Activated CD4-positive, alpha-beta memory T cell treated with anti-CD3 and anti-CD28 coated beads for 36 hours (primary cell): Measurements from ENCODE around the gene TMEM245. TPM values are rescaled to one million over a fixed set of nuclear protein-coding genes. Genes with fewer than 3 reads are reported as not detected.

Experiments used
- CTCF ChIA-PET: fragments of 350-600 bp; sonication (Branson Sonifier 250); formaldehyde crosslinking; loops from one replicate; lab custom pipeline; 2021; ENCODE audit warnings: antibody characterized with exemption, inconsistent platforms; lab: Charles Lee
- POLR2A ChIA-PET: fragments of 350-600 bp; sonication (Branson Sonifier 250); formaldehyde crosslinking; loops from one replicate; lab custom pipeline; 2021; ENCODE audit warnings: antibody characterized with exemption; lab: Charles Lee
- DNase-seq: peaks from one replicate; pipeline ENCODE4 v3.0.0-alpha.2; 2020
- H3K27ac Mint-ChIP-seq: one replicate; pipeline ENCODE4 v1.8.0; 2021; ENCODE audit warnings: mixed read lengths
- H3K27me3 Mint-ChIP-seq: one replicate; pipeline ENCODE4 v1.8.0; 2021; ENCODE audit warnings: mixed read lengths
- H3K36me3 Mint-ChIP-seq: one replicate; pipeline ENCODE4 v1.8.0; 2021; ENCODE audit warnings: mixed read lengths
- H3K4me1 Mint-ChIP-seq: one replicate; pipeline ENCODE4 v1.8.0; 2021; ENCODE audit warnings: low read depth, mixed read lengths
- H3K4me3 Mint-ChIP-seq: one replicate; pipeline ENCODE4 v1.8.0; 2021; ENCODE audit warnings: mild to moderate bottlenecking, mixed read lengths
- H3K9me3 Mint-ChIP-seq: one replicate; pipeline ENCODE4 v1.8.0; 2021; ENCODE audit warnings: mixed read lengths
- intact Hi-C: fragments of 100-400 bp; cut with micrococcal nuclease; formaldehyde crosslinking; loops from one replicate; pipeline ENCODE4 v1.15.1; 2023
- total RNA-seq, 2 experiments: library from RNA; stranded (reverse); gene quantifications; one replicate each; pipeline ENCODE4 v1.2.3, GENCODE V29; 2021

Gene TMEM245
- total RNA-seq, 2 experiments from 2014 or later, result 23.0 TPM

- ChIA-PET POLR2A (no interaction called here), CTCF (no interaction called here)
- Mint-ChIP-seq H3K9me3 (no peaks in the 10 kb centered on the region), H3K27me3 (no peaks in the 10 kb centered on the region), H3K4me1 (peaks cover 13% of the 10 kb centered on the region), H3K4me3 (no peak overlapping the region), H3K36me3 (peaks cover 54% of the 10 kb centered on the region), H3K27ac (no peak overlapping the region)
- intact Hi-C loops, result no loop called here
- no peak for DNase-seq
These were observed 69.3 kb downstream of the TMEM245 start for GRCh38 chr9:109050444-109050843.

GRCh38 chr9:109048822-109049221 is 70.9 kb downstream of the TMEM245 start:
- CTCF ChIA-PET, result no interaction called here
- DNase-seq, result no peak
- intact Hi-C loops, result no loop called here
- H3K9me3 Mint-ChIP-seq, result no peaks in the 10 kb centered on the region
- H3K36me3 Mint-ChIP-seq, result peaks cover 57% of the 10 kb centered on the region
- POLR2A ChIA-PET, result interaction anchor here (1.1 kb wide), 1 partner anchor 25 kb away, joined by 4 read pairs; no protein-coding TSS in a partner anchor
- H3K27me3 Mint-ChIP-seq, result no peaks in the 10 kb centered on the region
- H3K27ac Mint-ChIP-seq, result no peak overlapping the region
- no peak overlapping the region for H3K4me3 Mint-ChIP-seq
- peaks cover 13% of the 10 kb centered on the region for H3K4me1 Mint-ChIP-seq

- peaks cover 13% of the 10 kb centered on the region for H3K4me1 Mint-ChIP-seq
- intact Hi-C loops, result loop anchor here (2.0 kb wide), 1 partner anchor 64 kb away; no protein-coding TSS in a partner anchor
- CTCF ChIA-PET, result no interaction called here
- no peak overlapping the region for H3K27ac Mint-ChIP-seq
- no peak for DNase-seq
- H3K9me3 Mint-ChIP-seq, result peaks cover 5% of the 10 kb centered on the region
- peaks cover 58% of the 10 kb centered on the region for H3K36me3 Mint-ChIP-seq
- no peak overlapping the region for H3K4me3 Mint-ChIP-seq
- POLR2A ChIA-PET, result interaction anchor here (0.7 kb wide), 1 partner anchor 9 kb away, joined by 3 read pairs; no protein-coding TSS in a partner anchor
- no peaks in the 10 kb centered on the region for H3K27me3 Mint-ChIP-seq
These were observed 72.5 kb downstream of the TMEM245 start for GRCh38 chr9:109047259-109047658.

GRCh38 chr9:109046346-109046745 is 73.4 kb downstream of the TMEM245 start:
- Mint-ChIP-seq H3K4me1 (peaks cover 13% of the 10 kb centered on the region), H3K4me3 (no peak overlapping the region)
- intact Hi-C loops, result loop anchor here (2.0 kb wide), 1 partner anchor 64 kb away; no protein-coding TSS in a partner anchor

DNA sequence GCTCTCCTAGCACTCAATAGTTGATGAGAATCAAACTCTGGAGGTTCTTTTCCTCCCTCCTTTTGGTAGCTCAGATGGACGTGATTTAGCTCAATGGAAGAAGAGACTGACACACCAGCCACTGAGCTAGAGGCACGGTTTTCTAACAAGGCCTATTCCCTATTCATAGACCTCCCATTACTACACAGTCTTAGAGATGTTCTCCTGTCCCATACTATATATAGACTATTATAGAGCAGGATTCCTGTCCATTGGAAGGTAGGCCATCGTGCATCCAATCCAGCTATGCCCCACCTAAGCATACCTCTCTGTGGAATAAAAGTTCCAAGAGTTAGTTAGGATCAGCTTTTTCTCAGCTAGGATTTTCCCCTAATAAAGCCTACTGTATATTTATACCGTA is 76.2 kb downstream of the TMEM245 start:
- CTCF ChIA-PET, result no interaction called here
- H3K4me1 Mint-ChIP-seq, result peaks cover 13% of the 10 kb centered on the region
- H3K9me3 Mint-ChIP-seq, result peaks cover 5% of the 10 kb centered on the region
- POLR2A ChIA-PET, result no interaction called here
- no peak overlapping the region for H3K4me3 Mint-ChIP-seq
- no peak overlapping the region for H3K27ac Mint-ChIP-seq
- intact Hi-C loops, result no loop called here
- no peak for DNase-seq
- peaks cover 48% of the 10 kb centered on the region for H3K36me3 Mint-ChIP-seq
- no peaks in the 10 kb centered on the region for H3K27me3 Mint-ChIP-seq

More at GRCh38 chr9:109046346-109046745, 73.4 kb downstream of the TMEM245 start:
- H3K9me3 Mint-ChIP-seq, result peaks cover 5% of the 10 kb centered on the region
- POLR2A ChIA-PET, result interaction anchor here (0.7 kb wide), 1 partner anchor 46 kb away, joined by 3 read pairs; no protein-coding TSS in a partner anchor
- CTCF ChIA-PET, result interaction anchor here (0.5 kb wide), 1 partner anchor 1135 kb away, joined by 3 read pairs; no protein-coding TSS in a partner anchor
- H3K36me3 Mint-ChIP-seq, result peaks cover 55% of the 10 kb centered on the region
- no peak overlapping the region for H3K27ac Mint-ChIP-seq
- no peak for DNase-seq
- no peaks in the 10 kb centered on the region for H3K27me3 Mint-ChIP-seq

DNA sequence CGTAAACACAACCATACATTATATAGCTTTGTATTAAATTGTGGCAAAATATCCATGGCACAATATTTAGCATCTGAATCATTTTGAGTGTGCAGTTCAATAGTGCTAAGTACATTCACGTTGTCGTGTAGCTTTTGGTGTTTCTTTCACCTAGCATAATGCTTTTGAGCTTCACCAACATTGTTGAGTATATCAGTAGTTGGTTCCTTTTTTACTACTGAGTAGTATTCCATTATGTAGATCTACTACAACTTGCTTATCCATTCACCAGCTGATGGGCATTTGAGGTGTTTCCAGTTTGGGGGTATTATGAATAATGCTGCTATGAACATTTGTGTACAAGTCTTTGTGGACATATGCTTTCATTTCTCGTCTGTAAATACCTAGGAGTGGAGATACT is 79.2 kb downstream of the TMEM245 start:
- peaks cover 5% of the 10 kb centered on the region for H3K9me3 Mint-ChIP-seq
- no peaks in the 10 kb centered on the region for H3K4me1 Mint-ChIP-seq
- POLR2A ChIA-PET, result interaction anchor here (0.6 kb wide), 1 partner anchor 29 kb away, joined by 3 read pairs; no protein-coding TSS in a partner anchor
- CTCF ChIA-PET, result no interaction called here
- H3K27me3 Mint-ChIP-seq, result no peaks in the 10 kb centered on the region
- no peak overlapping the region for H3K4me3 Mint-ChIP-seq
- intact Hi-C loops, result no loop called here
- no peak for DNase-seq
- H3K27ac Mint-ChIP-seq, result no peak overlapping the region
- peaks cover 47% of the 10 kb centered on the region for H3K36me3 Mint-ChIP-seq

DNA sequence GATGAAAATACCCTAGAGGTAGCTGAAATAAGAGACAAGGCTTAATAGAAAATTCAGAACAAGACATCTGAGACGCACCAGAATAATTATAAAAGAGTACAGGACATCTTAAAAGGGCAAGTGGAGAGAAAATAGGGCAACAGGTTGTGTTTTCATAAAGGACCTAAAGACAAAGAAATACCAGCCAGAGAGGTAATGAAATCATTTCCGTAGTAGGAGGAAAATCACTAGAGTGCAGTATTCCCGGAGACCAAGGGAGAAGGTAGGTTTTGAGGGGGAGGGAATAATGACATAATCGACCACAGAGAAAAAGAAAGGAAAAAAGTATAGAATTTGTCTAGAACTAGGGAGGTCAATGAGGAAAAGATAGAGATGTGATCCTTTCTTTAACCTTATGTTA is 80.2 kb downstream of the TMEM245 start:
- Mint-ChIP-seq H3K4me3 (no peak overlapping the region), H3K27ac (no peak overlapping the region), H3K27me3 (no peaks in the 10 kb centered on the region), H3K9me3 (peaks cover 5% of the 10 kb centered on the region), H3K4me1 (no peaks in the 10 kb centered on the region), H3K36me3 (peaks cover 41% of the 10 kb centered on the region)
- CTCF ChIA-PET, result no interaction called here
- intact Hi-C loops, result no loop called here
- POLR2A ChIA-PET, result no interaction called here
- no peak for DNase-seq

- DNase-seq, result no peak
- H3K27me3 Mint-ChIP-seq, result no peaks in the 10 kb centered on the region
- peaks cover 1% of the 10 kb centered on the region for H3K9me3 Mint-ChIP-seq
- no peaks in the 10 kb centered on the region for H3K4me1 Mint-ChIP-seq
- CTCF ChIA-PET, result no interaction called here
- peaks cover 35% of the 10 kb centered on the region for H3K36me3 Mint-ChIP-seq
- no peak overlapping the region for H3K27ac Mint-ChIP-seq
- POLR2A ChIA-PET, result no interaction called here
- H3K4me3 Mint-ChIP-seq, result no peak overlapping the region
- intact Hi-C loops, result no loop called here
These were observed 81.6 kb downstream of the TMEM245 start for GRCh38 chr9:109037946-109038715.

GRCh38 chr9:109036744-109037680 is 82.7 kb downstream of the TMEM245 start:
- Mint-ChIP-seq H3K27ac (no peak overlapping the region), H3K36me3 (peaks cover 36% of the 10 kb centered on the region), H3K4me1 (no peaks in the 10 kb centered on the region), H3K27me3 (no peaks in the 10 kb centered on the region), H3K4me3 (no peak overlapping the region), H3K9me3 (no peaks in the 10 kb centered on the region)
- POLR2A ChIA-PET, result no interaction called here
- intact Hi-C loops, result no loop called here
- CTCF ChIA-PET, result no interaction called here
- DNase-seq, result no peak

DNA sequence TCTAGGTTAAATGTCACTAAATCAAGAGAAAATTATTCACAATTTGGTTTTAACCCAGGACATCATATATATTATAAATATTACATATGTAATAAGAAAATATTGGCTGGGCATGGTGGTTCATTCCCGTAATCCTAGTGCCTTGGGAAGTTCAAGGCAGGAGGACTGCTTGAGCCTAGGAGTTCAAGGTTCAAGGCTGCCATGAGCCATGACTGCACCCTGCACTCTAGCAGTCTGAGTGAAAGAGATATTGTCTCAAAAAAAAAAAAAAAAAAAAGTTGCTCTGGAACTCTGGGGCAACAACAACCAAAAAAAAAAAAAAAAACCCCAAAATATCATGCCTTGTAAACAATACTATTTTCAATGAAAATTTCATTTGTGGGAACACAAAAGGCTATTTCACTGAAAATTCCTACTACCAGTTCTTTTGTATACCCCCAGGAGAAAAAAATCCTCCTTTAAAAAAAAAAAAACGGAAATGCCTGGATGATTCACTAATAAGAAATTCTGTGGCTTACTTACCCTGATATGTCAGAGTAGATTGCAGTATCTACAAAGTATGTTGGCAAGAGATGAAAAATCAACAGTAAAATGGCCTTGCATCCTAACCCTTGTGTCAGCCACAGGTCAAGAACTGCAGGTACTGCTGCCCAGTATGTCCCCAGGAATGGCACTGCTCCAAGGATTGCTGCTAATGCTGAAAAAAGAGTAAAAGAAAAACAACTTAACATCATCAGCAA is 83.9 kb downstream of the TMEM245 start:
- peaks cover 35% of the 10 kb centered on the region for H3K36me3 Mint-ChIP-seq
- POLR2A ChIA-PET, result no interaction called here
- intact Hi-C loops, result no loop called here

DNA sequence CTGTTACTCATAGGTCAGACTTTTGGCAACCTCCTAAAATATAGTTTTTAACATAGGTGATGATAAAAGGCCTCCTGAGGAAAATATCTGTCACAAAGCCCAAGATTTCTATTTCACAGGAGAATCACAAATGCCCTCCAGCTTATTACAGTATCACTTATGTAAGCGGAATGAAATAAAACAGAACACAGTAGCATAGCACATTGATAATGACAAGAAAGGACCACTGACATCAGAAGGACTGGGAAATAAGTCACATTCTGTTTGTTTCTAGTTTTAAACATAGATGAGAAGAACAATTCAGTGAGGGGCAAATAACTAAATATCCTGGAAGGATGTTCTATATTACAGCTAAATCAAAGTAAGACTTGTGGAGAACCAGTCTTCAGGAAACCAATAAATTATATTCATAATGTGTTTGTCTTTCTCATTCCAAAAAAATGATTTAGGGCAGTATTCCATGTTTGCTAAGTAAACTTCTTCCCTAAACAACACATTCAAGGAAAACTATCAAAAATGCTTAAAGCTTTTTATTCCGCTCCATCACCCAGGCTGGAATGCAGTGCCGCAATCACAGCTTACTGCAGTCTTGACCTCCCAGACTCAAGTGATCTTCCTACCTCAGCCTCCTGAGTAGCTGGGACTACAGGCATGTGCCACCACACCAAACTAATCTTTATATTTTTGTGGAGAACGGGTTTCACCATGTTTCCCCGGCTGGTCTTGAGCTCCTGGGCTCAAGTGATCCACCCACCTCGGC is 85.6 kb downstream of the TMEM245 start:
- CTCF ChIA-PET, result no interaction called here
- peaks cover 35% of the 10 kb centered on the region for H3K36me3 Mint-ChIP-seq
- POLR2A ChIA-PET, result no interaction called here
- H3K9me3 Mint-ChIP-seq, result no peaks in the 10 kb centered on the region
- H3K27me3 Mint-ChIP-seq, result no peaks in the 10 kb centered on the region
- no peak overlapping the region for H3K27ac Mint-ChIP-seq
- H3K4me3 Mint-ChIP-seq, result no peak overlapping the region
- intact Hi-C loops, result no loop called here
- no peaks in the 10 kb centered on the region for H3K4me1 Mint-ChIP-seq
- no peak for DNase-seq

More for the DNA sequence above, 83.9 kb downstream of the TMEM245 start:
- Mint-ChIP-seq H3K27me3 (no peaks in the 10 kb centered on the region), H3K4me1 (no peaks in the 10 kb centered on the region), H3K27ac (no peak overlapping the region), H3K9me3 (no peaks in the 10 kb centered on the region), H3K4me3 (no peak overlapping the region)
- CTCF ChIA-PET, result no interaction called here
- no peak for DNase-seq
